BJ (cell line): ENCODE results near the gene MAGT1. TPM values are rescaled to one million over a fixed set of nuclear protein-coding genes. Genes with fewer than 3 reads are reported as not detected.

ENCODE experiments used
- CTCF ChIA-PET: fragments of 350-600 bp; formaldehyde crosslinking; extraction: SDS; loops from one replicate; lab custom pipeline; 2021; ENCODE audit warnings: antibody characterized with exemption, inconsistent platforms; lab: Yijun Ruan, JAX
- POLR2A ChIA-PET: fragments of 300-600 bp; sonication (Branson Sonifier 250); formaldehyde crosslinking; extraction: SDS; loops from one replicate; lab custom pipeline; 2021; ENCODE audit warnings: antibody characterized with exemption; lab: Charles Lee
- DNase-seq: peaks from one replicate; pipeline ENCODE4 v3.0.0-alpha.2; 2011; ENCODE audit warnings: low read depth
- H3K27me3 ChIP-seq: 2 replicates; pipeline ENCODE4 v1.6.0; 2011; ENCODE audit warnings: low read length; ENCODE audit not compliant: control insufficient read depth, insufficient read depth
- H3K36me3 ChIP-seq: 2 replicates; pipeline ENCODE4 v1.5.1; 2011; ENCODE audit warnings: low read length; ENCODE audit not compliant: control insufficient read depth, insufficient read depth
- H3K4me3 ChIP-seq: 2 replicates; pipeline ENCODE4 v1.5.1; 2011; ENCODE audit warnings: low read depth, mild to moderate bottlenecking, control low read depth, low read length
- CTCF ChIP-seq: IDR thresholded peaks from 2 replicates; pipeline ENCODE4 v1.5.1; 2011; ENCODE audit warnings: low read depth, mild to moderate bottlenecking, control low read depth, inconsistent platforms, low read length, moderate library complexity; ENCODE audit not compliant: insufficient read depth
- polyA plus RNA-seq: library from polyadenylated mRNA; depleted of rRNA; stranded (reverse); fragments of >200 nt; gene quantifications from 2 replicates; pipeline ENCODE4 v1.2.3, GENCODE V29; 2011

The MAGT1 gene
- polyA plus RNA-seq, 1 experiment, result 38.2 TPM

- CTCF ChIA-PET, result no interaction called here
- no peak for TF ChIP-seq CTCF
- POLR2A ChIA-PET, result no interaction called here
- no peaks in the 10 kb centered on the region for H3K27me3 ChIP-seq
- DNase-seq, result no peak
- H3K36me3 ChIP-seq, result no peaks in the 10 kb centered on the region
- no peak overlapping the region for H3K4me3 ChIP-seq
These were observed 75.0 kb downstream of the MAGT1 start for GRCh38 chrX:77820091-77820727.

- no peak overlapping the region for H3K4me3 ChIP-seq
- no peak for TF ChIP-seq CTCF
- POLR2A ChIA-PET, result no interaction called here
- no peak for DNase-seq
- CTCF ChIA-PET, result no interaction called here
- H3K27me3 ChIP-seq, result no peaks in the 10 kb centered on the region
- no peaks in the 10 kb centered on the region for H3K36me3 ChIP-seq
These were observed 81.0 kb downstream of the MAGT1 start for GRCh38 chrX:77814210-77814609.

GRCh38 chrX:77802201-77802600, 93.0 kb downstream of the MAGT1 start:
- Histone ChIP-seq H3K4me3 (no peak overlapping the region), H3K27me3 (no peaks in the 10 kb centered on the region), H3K36me3 (no peaks in the 10 kb centered on the region)
- no peak for TF ChIP-seq CTCF
- DNase-seq, result no peak
- POLR2A ChIA-PET, result no interaction called here
- CTCF ChIA-PET, result no interaction called here

GRCh38 chrX:77795124-77795523, 100.1 kb downstream of the MAGT1 start:
- ChIA-PET CTCF (no interaction called here), POLR2A (no interaction called here)

GRCh38 chrX:77793946-77794345, 101.3 kb downstream of the MAGT1 start:
- DNase-seq, result no peak

More at GRCh38 chrX:77795124-77795523, 100.1 kb downstream of the MAGT1 start:
- H3K36me3 ChIP-seq, result no peaks in the 10 kb centered on the region
- no peak overlapping the region for H3K4me3 ChIP-seq
- H3K27me3 ChIP-seq, result no peaks in the 10 kb centered on the region
- DNase-seq, result no peak
- no peak for TF ChIP-seq CTCF

More at GRCh38 chrX:77793946-77794345, 101.3 kb downstream of the MAGT1 start:
- CTCF ChIA-PET, result no interaction called here
- POLR2A ChIA-PET, result no interaction called here
- H3K4me3 ChIP-seq, result no peak overlapping the region
- H3K27me3 ChIP-seq, result no peaks in the 10 kb centered on the region
- no peak for TF ChIP-seq CTCF
- H3K36me3 ChIP-seq, result no peaks in the 10 kb centered on the region
